Large intestine (tissue), 1 donor: ENCODE results near the gene MTNR1B. TPM values are rescaled to one million over a fixed set of nuclear protein-coding genes. Genes with fewer than 3 reads are reported as not detected.

Experiments
- polyA plus RNA-seq: library from polyadenylated mRNA; unstranded; fragments of 120-200 nt; gene quantifications from one replicate; pipeline ENCODE4 v1.2.1, GENCODE V29; 2013

Gene MTNR1B
- polyA plus RNA-seq, 1 donor = 0.55 TPM

Other genes starting within 250 kb of the MTNR1B start
- 5.8 TPM for gene SLC36A4, start 228.3 kb downstream of the MTNR1B start, polyA plus RNA-seq